NT2/D1 (cell line): ENCODE data around the gene TARBP2.

ENCODE experiments used
- SUZ12 ChIP-seq: IDR thresholded peaks from 2 replicates; pipeline ENCODE4 v1.6.1; 2011; ENCODE audit not compliant: insufficient read length, insufficient read depth; ENCODE audit errors: extremely low read depth
- YY1 ChIP-seq: IDR thresholded peaks from 2 replicates; pipeline ENCODE4 v1.6.1; 2011; ENCODE audit not compliant: insufficient read length, insufficient read depth

DNA sequence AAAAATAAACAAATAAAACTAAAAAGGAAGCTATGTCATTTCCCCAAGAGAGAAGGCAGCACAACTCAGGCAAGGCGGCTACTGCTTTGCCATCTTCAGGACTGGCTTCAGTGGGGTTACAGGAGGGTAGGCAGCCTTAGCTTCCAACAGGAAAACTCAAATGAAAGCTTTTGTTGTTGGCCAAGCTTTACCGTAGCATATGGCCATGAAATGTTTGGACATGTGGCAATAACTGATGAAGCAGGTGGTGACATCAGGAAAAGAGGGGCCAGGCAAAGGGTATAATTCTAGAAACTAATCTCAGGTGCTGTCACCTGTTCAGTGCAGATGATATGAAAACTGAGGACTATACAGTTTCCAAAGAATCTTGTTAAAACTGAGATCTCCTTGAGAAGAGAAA, 29.0 kb downstream of the TARBP2 start:
- TF ChIP-seq YY1 (no peak), SUZ12 (no peak)
